Psoas muscle (tissue), 8 donors: Measurements from ENCODE around the gene CRADD. TPM values are rescaled to one million over a fixed set of nuclear protein-coding genes. Genes with fewer than 3 reads are reported as not detected.
"Not testable (repeated sequence)": the region's sequence is repeated elsewhere in the genome, so short reads cannot be mapped to it uniquely, and the experiment has no call there.

Experiments
- ATAC-seq, 4 donors: fragments of 200-7000 bp; cut with Tn5 transposase; one replicate each; pipeline ENCODE4 v1.9.1; 2020; ENCODE audit warnings: moderate library complexity in 3 of 4, mild to moderate bottlenecking in 2 of 4
- DNase-seq, 2 donors: peaks; one replicate each; pipeline ENCODE4 v3.0.0-alpha.2; 2020
- H3K27ac ChIP-seq: fragments of 200-600 bp; one replicate; pipeline ENCODE4 v1.8.0; 2022
- H3K27me3 ChIP-seq, 3 donors: fragments of 200-600 bp in 1 of 3; one replicate each; pipeline versions ENCODE4 v1.6.1 to v1.8.0; 2013 to 2022; ENCODE audit warnings: low read length in 2 of 3, mild to moderate bottlenecking in 2 of 3, moderate library complexity in 1 of 3; ENCODE audit not compliant: insufficient read depth in 3 of 3
- H3K36me3 ChIP-seq, 2 donors: fragments of 200-600 bp in 1 of 2; one replicate each; pipeline versions ENCODE4 v1.6.1 to v1.8.0; 2013 to 2022; ENCODE audit warnings: low read depth in 1 of 2, mild to moderate bottlenecking in 1 of 2, moderate library complexity in 1 of 2; ENCODE audit not compliant: insufficient read depth in 1 of 2
- H3K4me1 ChIP-seq: fragments of 200-600 bp; one replicate; pipeline ENCODE4 v1.8.0; 2022
- H3K4me3 ChIP-seq: fragments of 200-600 bp; one replicate; pipeline ENCODE4 v1.8.0; 2022; ENCODE audit warnings: mild to moderate bottlenecking
- H3K9me3 ChIP-seq: fragments of 200-600 bp; one replicate; pipeline ENCODE4 v1.8.0; 2022
- WGBS, 3 donors: extraction: QIAGEN DNeasy Blood & Tissue Kit; methylation state at CpG; one replicate each; pipeline versions ENCODE4 v1.1.6 to v1.1.7; 2013; 5-methylcytosine and 5-hydroxymethylcytosine counted together
- intact Hi-C, 2 donors: fragments of 100-400 bp; cut with DNase I; formaldehyde crosslinking; loops; one replicate each; pipeline versions ENCODE4 v1.11.0 to v1.14.2; 2022
- polyA plus RNA-seq, 3 donors: library from polyadenylated mRNA; stranded (reverse); fragments of 200-250 nt; gene quantifications; one replicate each; pipeline ENCODE4 v1.2.3, GENCODE V29; 2013
- total RNA-seq, 4 donors: library from RNA; stranded (reverse); fragmentation: NEBNext Ultra II Directional in 2 of 4; extraction: Animal tissue kit (Norgen Biotek cat#: 25700) in 2 of 4; gene quantifications; one replicate each; pipeline versions ENCODE4 v1.2.1 to v1.2.4, GENCODE V29; 2021 to 2023
- TF ChIP-seq, protein P1 (sequence below): fragments of 200-600 bp; IDR thresholded peaks from one replicate; pipeline ENCODE4 v1.8.0; 2022; ENCODE audit warnings: antibody characterized with exemption
- donor health status: healthy with polysubstance abuse.
- donor health status: DM: no; HTN: no; CAD: no; lungs with moderate emphysema.
- donor health status: Bipolar disorder and iron deficiency.
- donor health status: healthy.
- donor health status: DM: yes; HTN: yes; CAD: no.
- donor health status: DM: no; HTN: no; CAD: no.
- donor health status: DM: no; HTN: no; CAD: no.
- donor health status: DM: yes; HTN: yes; CAD: no.

CRADD gene
- total and polyA plus RNA-seq, 7 donors = 11.0 to 21.1 (median 12.7) TPM

DNA sequence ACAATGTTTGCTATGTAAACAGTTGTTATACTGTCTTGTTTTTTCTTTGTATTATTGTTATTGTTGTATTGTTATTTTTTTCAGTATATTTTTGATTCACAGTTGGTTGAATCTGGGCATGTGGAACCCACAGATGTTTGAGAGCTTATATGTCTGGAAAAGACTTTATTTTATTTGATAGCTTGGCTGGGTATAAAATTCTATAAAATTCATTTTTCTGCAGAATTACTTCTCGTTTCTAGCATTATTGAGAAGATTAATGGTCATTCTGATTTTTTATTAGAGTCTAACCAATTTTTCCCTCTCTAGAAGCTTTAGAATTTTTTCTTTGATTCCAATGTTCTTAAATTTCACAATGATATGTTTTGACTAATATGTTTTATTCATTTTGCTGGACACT, 188.6 kb downstream of the CRADD start:
- intact Hi-C loops = no loop called here
- DNase-seq = no peak
- Histone ChIP-seq H3K36me3 (no peaks in the 10 kb centered on the region), H3K4me1 (no peaks in the 10 kb centered on the region), H3K9me3 (peaks cover 25% of the 10 kb centered on the region), H3K27me3 (no peaks in the 10 kb centered on the region), H3K4me3 (no peak overlapping the region), H3K27ac (no peak overlapping the region)
- TF ChIP-seq, protein P1, sequence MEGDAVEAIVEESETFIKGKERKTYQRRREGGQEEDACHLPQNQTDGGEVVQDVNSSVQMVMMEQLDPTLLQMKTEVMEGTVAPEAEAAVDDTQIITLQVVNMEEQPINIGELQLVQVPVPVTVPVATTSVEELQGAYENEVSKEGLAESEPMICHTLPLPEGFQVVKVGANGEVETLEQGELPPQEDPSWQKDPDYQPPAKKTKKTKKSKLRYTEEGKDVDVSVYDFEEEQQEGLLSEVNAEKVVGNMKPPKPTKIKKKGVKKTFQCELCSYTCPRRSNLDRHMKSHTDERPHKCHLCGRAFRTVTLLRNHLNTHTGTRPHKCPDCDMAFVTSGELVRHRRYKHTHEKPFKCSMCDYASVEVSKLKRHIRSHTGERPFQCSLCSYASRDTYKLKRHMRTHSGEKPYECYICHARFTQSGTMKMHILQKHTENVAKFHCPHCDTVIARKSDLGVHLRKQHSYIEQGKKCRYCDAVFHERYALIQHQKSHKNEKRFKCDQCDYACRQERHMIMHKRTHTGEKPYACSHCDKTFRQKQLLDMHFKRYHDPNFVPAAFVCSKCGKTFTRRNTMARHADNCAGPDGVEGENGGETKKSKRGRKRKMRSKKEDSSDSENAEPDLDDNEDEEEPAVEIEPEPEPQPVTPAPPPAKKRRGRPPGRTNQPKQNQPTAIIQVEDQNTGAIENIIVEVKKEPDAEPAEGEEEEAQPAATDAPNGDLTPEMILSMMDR = no peak
- no peak for ATAC-seq
- 95 to 100% (median 97%) methylated on average over 1 of the region's 1 CpG for WGBS, 3 donors

DNA sequence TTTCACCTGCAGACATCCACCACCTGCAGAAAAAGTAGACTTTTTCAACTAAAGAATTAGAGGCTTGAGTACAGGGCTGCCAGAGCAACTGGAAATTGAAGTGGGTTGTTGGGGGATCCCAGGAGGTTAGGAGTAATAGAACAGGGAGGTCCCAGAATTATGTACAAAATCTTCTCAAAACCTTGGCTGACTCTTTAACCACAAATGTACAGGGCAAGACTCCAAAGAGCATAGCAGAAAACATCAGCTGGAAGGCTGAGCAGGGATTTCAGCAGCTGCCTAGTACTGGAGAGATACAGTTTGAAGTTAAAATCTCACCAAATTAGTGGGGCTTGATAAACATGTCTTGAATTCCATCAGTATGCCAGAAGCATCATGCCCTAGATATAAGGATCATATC, 191.6 kb downstream of the CRADD start:
- Histone ChIP-seq H3K4me1 (no peaks in the 10 kb centered on the region), H3K36me3 (no peaks in the 10 kb centered on the region), H3K27me3 (no peaks in the 10 kb centered on the region), H3K4me3 (no peak overlapping the region), H3K9me3 (peaks cover 45% of the 10 kb centered on the region), H3K27ac (no peak overlapping the region)
- DNase-seq (no peak), ATAC-seq (peak in 3 of 4 donors; percentile 48 to 61 (median 58))
- TF ChIP-seq, protein P1 = no peak
- intact Hi-C loops = no loop called here

DNA sequence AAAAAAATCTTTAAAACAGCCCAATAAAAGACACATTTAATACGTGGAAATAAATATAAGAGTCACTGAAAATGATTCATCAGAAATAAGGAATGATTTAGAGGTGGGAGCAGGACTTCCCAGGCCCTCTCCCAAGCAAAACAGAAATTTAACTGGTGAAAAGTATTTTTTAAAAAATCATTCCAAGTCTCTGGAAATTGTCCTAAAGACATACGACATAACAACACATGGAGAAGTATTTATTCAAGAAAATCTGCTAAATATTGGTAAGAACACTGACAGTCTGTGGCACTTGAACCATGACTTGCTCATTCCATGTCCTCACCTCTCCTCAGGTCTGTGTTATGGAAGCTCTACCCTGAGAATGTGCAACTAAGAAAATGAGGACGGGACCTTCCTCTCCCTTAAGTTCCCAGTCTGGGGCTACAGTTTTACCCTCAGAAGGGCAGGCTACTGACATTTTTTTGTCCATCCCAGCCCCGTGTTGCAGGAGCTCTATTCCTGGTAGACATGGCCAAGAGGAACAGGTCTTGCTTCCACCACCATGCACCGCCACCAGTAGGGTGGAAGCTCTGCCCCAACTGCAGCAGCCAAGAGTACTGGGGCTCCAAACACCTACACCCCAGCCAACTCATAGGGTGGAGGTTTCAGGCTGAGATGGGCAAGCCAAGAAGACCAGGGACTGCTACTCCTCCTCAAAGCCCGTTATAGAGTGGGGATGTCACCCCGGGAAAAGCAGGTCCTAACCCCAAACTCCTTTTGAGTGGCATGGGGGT, 193.0 kb downstream of the CRADD start:
- H3K4me3 ChIP-seq = no peak overlapping the region
- intact Hi-C loops = no loop called here
- no peaks in the 10 kb centered on the region for H3K36me3 ChIP-seq
- no peak for ATAC-seq
- peaks cover 48% of the 10 kb centered on the region for H3K9me3 ChIP-seq
- no peak for DNase-seq
- no peak overlapping the region for H3K27ac ChIP-seq
- H3K4me1 ChIP-seq = no peaks in the 10 kb centered on the region
- no peaks in the 10 kb centered on the region for H3K27me3 ChIP-seq
- TF ChIP-seq, protein P1 = no peak
- 77 to 81% (median 79%) methylated on average over 7 of the region's 7 CpGs for WGBS, 3 donors

DNA sequence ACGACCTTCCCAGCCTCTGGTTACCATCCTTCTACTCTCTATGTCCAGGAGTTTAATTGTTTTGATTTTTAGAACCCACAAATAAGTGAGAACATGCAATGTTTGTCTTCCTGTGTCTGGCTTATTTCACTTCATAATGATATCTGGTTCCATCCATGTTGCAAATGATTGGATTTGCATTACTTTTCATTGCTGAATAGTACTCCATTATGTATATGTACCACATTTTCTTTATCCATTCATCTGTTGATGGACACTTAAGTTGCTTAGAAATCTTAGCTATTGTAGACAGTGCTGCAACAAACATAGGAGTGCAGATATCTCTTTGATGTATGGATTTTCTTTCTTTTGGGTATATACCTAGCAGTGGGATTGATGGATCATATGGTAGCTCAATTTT, 194.4 kb downstream of the CRADD start:
- H3K27me3 ChIP-seq, ATAC-seq, intact Hi-C loops, H3K27ac ChIP-seq, H3K4me3 ChIP-seq, DNase-seq, H3K36me3 ChIP-seq, H3K4me1 ChIP-seq: not testable (repeated sequence)
- H3K9me3 ChIP-seq = peaks cover 36% of the 10 kb centered on the region
- WGBS, 3 donors = 75 to 81% (median 78%) methylated on average over 1 of the region's 1 CpG

DNA sequence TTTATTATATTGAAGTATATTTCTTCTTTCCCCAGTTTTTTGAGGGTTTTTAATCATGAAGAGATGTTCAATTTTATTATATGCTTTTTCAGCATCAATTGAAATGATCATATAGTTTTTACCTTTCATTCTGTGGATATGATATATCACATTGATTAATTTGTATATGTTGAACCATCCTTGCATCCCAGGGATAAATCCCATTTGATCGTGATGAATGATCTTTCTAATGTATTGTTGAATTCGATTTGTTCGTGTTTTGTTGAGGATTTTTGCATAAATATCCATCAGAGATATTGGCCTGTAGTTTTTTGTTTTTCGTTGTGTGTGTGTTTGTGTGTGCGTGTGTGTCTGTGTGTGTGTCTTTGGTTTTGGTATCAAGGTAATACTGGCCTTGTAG, 196.4 kb downstream of the CRADD start:
- no peaks in the 10 kb centered on the region for H3K36me3 ChIP-seq
- ATAC-seq (no peak), DNase-seq (no peak)
- no peaks in the 10 kb centered on the region for H3K27me3 ChIP-seq
- TF ChIP-seq, protein P1 = no peak
- peaks cover 36% of the 10 kb centered on the region for H3K9me3 ChIP-seq
- H3K27ac ChIP-seq = no peak overlapping the region
- WGBS, 3 donors = 89 to 94% (median 93%) methylated on average over 5 of the region's 5 CpGs
- no peak overlapping the region for H3K4me3 ChIP-seq
- no peaks in the 10 kb centered on the region for H3K4me1 ChIP-seq
- intact Hi-C loops = no loop called here
